Parietal lobe (tissue), 2 donors: ENCODE results near the gene TOM1. TPM values are rescaled to one million over a fixed set of nuclear protein-coding genes. Genes with fewer than 3 reads are reported as not detected.

ENCODE experiments used
- small RNA-seq: library from RNA; depleted of rRNA; stranded (forward); fragments of <200 nt; gene quantifications from one replicate; pipeline ENCODE3, GENCODE V24; 2014; ENCODE audit warnings: low replicate concordance
- total RNA-seq: library from RNA; depleted of rRNA; stranded (reverse); fragments of >200 nt; gene quantifications from one replicate; pipeline ENCODE4 v1.2.3, GENCODE V29; 2014

Gene TOM1
- total RNA-seq, result 10.3 TPM

GRCh38 chr22:35299673-35300499, at the start of gene TOM1:
Gene TOM1, plus strand, starts transcription at chr22:35299894. Its CDS starts 35 bp downstream, at chr22:35299929.

DNA sequence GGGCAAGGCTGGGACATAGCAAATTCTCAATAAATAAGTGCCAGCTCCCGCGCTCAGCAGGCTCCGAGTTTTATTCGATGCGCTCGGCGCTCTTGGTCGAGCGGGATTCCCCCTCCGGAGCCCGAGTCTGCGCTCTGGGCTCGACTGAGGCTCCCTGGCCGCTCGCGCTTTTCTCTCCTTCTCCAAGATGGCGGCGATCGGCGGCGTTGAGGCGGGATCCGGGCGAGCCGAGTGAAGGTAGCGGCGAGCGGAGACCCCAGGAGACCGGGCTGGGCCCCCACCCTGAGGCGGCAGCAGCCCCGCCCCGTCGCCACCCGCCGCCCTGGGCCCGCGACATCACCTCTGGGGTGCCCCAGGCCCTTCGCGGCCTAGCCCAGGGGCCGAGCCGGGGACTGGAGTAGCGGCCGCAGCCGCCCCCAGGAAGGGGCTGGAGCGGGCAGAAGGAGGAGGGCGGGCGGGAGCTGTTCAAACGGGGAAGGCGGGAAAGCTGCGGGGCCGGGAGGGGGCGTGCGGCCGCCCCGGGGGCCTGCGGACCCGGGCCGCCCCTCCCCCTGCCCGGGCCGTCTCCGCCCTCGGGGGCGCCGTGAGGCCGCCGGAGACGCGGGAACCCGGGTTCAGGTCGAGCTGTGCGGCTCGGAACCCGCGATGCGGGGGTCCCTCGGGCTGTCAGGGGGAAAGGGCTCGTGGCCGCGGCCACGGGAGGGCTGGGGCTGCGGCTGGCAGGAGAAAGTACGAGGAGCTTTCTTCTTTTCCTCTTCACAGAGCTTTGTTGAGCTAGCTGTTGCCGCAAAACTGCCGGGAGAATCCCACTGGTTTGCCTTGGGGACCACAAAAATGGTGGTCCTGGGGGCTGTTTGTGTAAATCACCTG, 42.1 kb upstream of the TOM1 start, which contains the start of gene HMGXB4:
TSS of gene HMGXB4 (plus strand) at position 173 of the 870 bp plus-strand sequence. CDS start 4,898 bp downstream, outside the sequence.

GRCh38 chr22:35380537-35381423, 81.1 kb downstream of the TOM1 start, which contains the start of gene HMOX1:
Gene HMOX1, plus strand, starts transcription at chr22:35381096. Its CDS starts 78 bp downstream, at chr22:35381174.

Small RNA genes lying within 50 kb of the gene (small RNA-seq; reads per million reads assigned to genes)
- gene MIR3909 (0.49 reads per million, percentile 43 among the genes with 10 or more reads in this experiment), gene MIR6069 (not detected)

Other genes starting within 250 kb of the TOM1 start
- gene ISX, start 233.7 kb upstream of the TOM1 start, total RNA-seq, result not detected
- 39.4 TPM for gene HMGXB4, start 42.4 kb upstream of the TOM1 start, total RNA-seq
- gene HMOX1, start 81.2 kb downstream of the TOM1 start, total RNA-seq, result 1.6 TPM
- gene MCM5, start 100.2 kb downstream of the TOM1 start, total RNA-seq, result 26.3 TPM
- 0.94 TPM for gene RASD2, start 240.9 kb downstream of the TOM1 start, total RNA-seq